ENCODE data around the gene TMPRSS2.

TMPRSS2 gene

DNA sequence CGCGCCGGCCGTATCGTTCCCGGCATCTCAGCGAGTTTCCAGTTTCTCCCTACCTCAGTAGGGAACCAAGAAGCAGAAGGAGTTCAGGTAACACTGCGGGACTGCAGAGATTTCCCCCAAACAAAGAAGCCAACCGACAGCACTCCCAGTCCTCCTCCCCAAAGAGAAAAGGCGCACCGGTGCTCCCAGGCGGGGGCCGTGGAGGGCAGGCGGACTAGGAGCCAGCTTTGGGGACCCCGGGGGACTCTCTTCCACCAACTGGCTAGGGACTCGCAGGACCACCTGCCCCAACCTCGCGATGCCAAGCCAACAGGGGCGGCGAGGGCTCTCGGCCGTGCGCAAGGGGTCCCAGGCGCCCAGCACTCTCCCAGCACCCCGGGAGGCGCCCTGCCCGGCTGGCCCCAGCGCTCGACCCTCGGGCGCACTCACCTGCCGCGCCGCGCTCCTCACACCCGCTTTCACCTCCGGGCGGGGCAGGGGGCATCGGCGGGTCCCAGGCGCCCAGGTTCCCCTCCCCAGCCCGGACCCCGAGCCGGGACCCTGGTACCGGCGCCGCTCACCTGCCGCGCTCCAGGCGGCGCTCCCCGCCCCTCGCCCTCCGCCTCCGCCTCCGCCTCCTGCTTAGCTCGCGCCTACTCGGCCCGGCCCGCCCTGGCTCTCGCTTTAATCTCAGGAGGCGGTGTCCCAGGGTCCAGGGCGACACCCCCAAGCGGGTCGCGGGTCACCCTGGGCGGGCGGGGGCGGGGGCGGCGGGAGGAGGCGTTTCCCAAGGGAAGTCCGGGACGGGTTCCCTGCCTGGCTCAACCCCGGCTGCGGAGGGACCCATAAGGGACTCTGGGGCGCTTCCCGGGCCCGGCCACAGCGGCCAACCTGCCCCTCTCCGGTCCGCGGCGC lies at the start of gene TMPRSS2:
TSS of gene TMPRSS2 (minus strand) at position 638 of the 894 bp plus-strand sequence. CDS start 10,025 bp downstream, outside the sequence.
- Mint-ChIP-seq H3K27me3 (peaks cover 79% of the 10 kb centered on the region), H3K4me3 (no peak within 1 kb of the TSS), H3K27ac (no peak within 1 kb of the TSS), H3K36me3 (no peaks in the 10 kb centered on the region), H3K4me1 (peaks cover 6% of the 10 kb centered on the region), H3K9me3 (no peaks in the 10 kb centered on the region)
- CTCF ChIA-PET, result no interaction called here
- no peak for DNase-seq

DNA sequence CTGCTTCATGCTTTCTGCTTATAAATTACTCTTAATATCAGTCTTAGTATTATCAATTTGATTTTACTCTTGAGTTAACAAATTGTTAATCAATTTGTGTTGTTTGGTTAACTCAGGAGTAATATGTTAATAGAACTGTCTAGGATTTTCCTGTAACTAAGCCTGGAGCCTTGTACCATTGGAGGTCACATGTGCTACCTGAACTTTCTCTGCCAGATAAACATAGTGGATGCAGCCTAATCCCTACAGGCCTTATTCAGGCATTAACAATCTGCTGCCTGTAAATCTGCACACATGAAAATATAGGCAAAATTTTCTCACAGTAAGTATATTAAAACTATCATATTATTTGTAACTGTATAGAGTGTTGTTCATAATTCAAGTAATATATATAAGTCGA lies 47.1 kb upstream of the TMPRSS2 start:
- no peak overlapping the region for H3K4me3 Mint-ChIP-seq
- H3K9me3 Mint-ChIP-seq, result no peaks in the 10 kb centered on the region
- H3K36me3 Mint-ChIP-seq, result no peaks in the 10 kb centered on the region
- no peak for DNase-seq
- H3K27me3 Mint-ChIP-seq, result peaks cover 17% of the 10 kb centered on the region
- H3K27ac Mint-ChIP-seq, result no peak overlapping the region
- no peaks in the 10 kb centered on the region for H3K4me1 Mint-ChIP-seq
- CTCF ChIA-PET, result no interaction called here

DNA sequence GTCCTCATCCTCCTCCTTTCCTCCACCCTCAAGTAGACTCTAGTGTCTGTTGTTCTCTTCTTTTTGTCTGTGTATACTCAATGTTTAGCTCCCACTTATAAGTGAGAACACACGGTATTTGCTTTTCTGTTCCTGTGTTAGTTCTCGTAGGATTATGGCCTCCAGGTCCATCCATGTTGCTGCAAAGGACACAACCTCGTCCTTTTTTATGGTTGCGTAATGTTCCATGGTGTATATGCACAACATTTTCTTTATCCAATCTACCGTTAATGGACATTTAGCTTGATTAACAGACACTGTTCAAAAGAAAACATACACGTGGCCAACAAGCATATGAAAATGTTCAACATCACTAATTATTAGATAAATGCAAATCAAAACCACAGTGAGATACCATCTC lies 44.3 kb upstream of the TMPRSS2 start:
- Mint-ChIP-seq H3K27me3 (peaks cover 18% of the 10 kb centered on the region), H3K9me3 (no peaks in the 10 kb centered on the region), H3K27ac (no peak overlapping the region), H3K36me3 (no peaks in the 10 kb centered on the region), H3K4me1 (no peaks in the 10 kb centered on the region), H3K4me3 (no peak overlapping the region)
- CTCF ChIA-PET, result no interaction called here
- no peak for DNase-seq

DNA sequence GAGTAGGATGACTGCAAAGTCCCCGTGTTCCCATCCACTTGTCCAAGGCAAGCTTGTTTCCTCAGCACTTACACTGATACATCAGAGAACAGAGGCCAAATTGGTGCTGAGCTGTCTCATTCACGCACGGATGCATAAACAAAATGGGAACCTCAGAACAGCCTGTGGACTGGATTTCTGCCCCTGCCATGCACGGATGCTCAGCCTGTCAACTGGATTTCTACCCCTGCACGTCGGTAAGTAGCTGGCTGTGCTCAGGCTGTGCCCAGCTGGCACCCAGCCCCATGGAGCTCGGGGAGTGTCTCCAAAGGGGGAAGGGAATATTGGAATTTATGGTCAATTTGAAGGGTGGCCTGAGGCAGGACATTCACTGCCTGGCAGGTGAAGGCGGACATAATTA lies 40.8 kb upstream of the TMPRSS2 start:
- Mint-ChIP-seq H3K4me3 (no peak overlapping the region), H3K4me1 (no peaks in the 10 kb centered on the region), H3K27ac (no peak overlapping the region), H3K36me3 (no peaks in the 10 kb centered on the region), H3K27me3 (peaks cover 25% of the 10 kb centered on the region), H3K9me3 (no peaks in the 10 kb centered on the region)
- no peak for DNase-seq
- CTCF ChIA-PET, result no interaction called here

DNA sequence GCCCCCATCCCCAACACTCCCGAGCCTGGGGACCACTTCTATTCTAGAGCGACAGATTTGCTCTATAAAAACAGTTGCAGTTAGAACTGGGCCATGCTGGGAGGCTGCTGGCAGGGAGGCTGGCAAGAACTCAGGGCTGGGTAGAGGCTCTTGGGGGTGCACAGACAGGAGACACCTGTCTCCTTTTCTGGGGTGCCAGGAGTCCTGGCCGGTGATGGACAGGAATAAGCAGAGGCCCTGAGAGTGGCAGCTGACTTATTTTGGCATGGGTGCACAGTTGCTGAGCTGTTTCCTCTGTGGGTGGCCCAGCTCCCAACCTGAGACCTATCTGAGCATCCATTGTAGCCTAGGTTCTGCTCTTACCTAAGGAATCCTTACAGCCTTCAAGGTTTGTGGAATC lies 39.2 kb upstream of the TMPRSS2 start:
- H3K36me3 Mint-ChIP-seq, result no peaks in the 10 kb centered on the region
- no peaks in the 10 kb centered on the region for H3K4me1 Mint-ChIP-seq
- H3K27me3 Mint-ChIP-seq, result peaks cover 33% of the 10 kb centered on the region
- no peaks in the 10 kb centered on the region for H3K9me3 Mint-ChIP-seq
- no peak overlapping the region for H3K27ac Mint-ChIP-seq
- DNase-seq, result no peak
- no peak overlapping the region for H3K4me3 Mint-ChIP-seq
- CTCF ChIA-PET, result no interaction called here

DNA sequence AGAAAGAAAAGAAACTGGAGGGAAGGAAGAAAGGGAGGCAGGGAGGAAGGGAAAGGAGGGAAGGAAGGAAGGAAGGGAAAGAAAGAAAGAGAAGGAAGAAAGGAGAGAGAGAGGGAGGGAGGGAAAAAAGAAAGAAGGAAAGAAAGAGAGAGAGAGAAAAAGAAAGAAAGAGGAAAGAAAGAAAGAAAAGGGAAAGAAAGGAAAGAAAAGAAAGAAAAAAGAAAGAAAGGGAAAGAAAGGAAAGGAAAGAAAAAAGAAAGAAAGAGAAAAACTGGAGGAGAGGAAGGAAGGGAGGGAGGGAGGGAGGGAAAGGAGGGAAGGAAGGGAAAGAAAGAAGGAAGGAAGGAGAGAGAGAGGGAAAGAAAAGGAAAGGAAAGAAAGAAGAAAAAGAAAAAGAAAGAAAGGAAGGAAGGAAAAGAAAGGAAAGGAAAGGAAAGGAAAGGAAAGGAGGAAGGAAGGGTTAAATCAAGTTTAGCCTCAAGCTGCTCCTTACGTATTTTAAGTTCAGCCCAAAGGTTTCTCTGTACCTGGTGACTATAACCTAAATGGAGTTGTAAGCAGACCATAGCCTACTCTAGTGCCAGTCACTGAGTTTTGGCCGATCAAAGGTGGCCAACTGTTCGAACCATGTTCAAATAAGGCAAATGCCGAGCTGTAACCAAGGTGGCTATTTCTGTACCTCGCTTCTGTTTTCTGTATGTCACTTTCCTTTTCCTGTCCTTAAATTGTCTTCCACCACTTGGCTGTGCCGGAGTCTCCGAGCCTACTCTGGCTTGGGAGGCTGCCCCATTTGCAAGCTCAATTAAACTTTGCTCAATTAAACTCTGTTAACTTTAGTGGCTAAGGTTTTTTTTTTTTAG lies 37.8 kb upstream of the TMPRSS2 start:
- no peak overlapping the region for H3K27ac Mint-ChIP-seq
- H3K36me3 Mint-ChIP-seq, result no peaks in the 10 kb centered on the region
- CTCF ChIA-PET, result no interaction called here
- H3K9me3 Mint-ChIP-seq, result no peaks in the 10 kb centered on the region
- no peak for DNase-seq
- H3K4me3 Mint-ChIP-seq, result no peak overlapping the region
- H3K27me3 Mint-ChIP-seq, result peaks cover 35% of the 10 kb centered on the region
- no peaks in the 10 kb centered on the region for H3K4me1 Mint-ChIP-seq

DNA sequence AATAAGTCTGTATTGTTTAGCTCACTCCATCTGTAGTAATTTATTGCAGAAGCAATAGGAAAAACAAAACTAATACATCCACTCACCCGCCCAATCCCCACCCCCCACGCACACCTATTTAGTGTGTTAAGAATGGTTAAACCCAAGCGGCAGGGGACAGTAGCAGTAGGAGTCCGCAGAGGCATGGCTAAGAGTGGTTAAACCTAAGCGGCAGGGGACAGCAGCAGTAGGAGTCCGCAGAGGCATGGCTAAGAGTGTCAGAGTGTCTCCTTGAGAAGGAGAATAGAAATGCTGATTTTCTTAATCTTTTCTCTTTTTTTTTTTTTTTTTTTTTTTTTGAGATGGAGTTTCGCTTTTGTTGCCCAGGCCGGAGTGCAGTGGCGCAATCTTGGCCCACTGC lies 34.8 kb upstream of the TMPRSS2 start:
- H3K9me3 Mint-ChIP-seq, result no peaks in the 10 kb centered on the region
- CTCF ChIA-PET, result no interaction called here
- no peaks in the 10 kb centered on the region for H3K36me3 Mint-ChIP-seq
- H3K4me3 Mint-ChIP-seq, result no peak overlapping the region
- no peak overlapping the region for H3K27ac Mint-ChIP-seq
- no peak for DNase-seq
- no peaks in the 10 kb centered on the region for H3K4me1 Mint-ChIP-seq
- peaks cover 47% of the 10 kb centered on the region for H3K27me3 Mint-ChIP-seq

DNA sequence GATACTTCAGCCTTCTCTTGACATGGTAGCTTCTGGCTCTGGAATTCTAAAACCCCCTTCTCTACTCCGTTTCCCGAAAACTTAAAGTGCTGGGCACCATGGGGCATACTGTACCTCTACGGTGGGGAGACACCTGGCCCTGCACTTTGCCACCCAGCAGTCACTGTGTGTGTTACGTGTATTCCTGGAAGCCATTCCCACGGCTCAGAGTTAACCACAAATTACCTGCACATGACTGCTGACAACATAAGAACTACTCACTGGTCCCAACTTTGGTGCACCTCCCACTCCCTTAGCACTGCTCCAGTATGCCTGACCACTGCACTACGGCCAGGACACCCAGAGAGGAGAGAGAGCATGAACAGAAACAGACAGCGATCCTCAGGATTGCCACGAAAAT lies 29.4 kb upstream of the TMPRSS2 start:
- Mint-ChIP-seq H3K4me3 (no peak overlapping the region), H3K4me1 (no peaks in the 10 kb centered on the region), H3K27ac (no peak overlapping the region), H3K36me3 (no peaks in the 10 kb centered on the region), H3K9me3 (no peaks in the 10 kb centered on the region), H3K27me3 (peaks cover 46% of the 10 kb centered on the region)
- no peak for DNase-seq
- CTCF ChIA-PET, result interaction anchor here (0.8 kb wide), 1 partner anchor 254 kb away, joined by 3 read pairs; no protein-coding TSS in a partner anchor

DNA sequence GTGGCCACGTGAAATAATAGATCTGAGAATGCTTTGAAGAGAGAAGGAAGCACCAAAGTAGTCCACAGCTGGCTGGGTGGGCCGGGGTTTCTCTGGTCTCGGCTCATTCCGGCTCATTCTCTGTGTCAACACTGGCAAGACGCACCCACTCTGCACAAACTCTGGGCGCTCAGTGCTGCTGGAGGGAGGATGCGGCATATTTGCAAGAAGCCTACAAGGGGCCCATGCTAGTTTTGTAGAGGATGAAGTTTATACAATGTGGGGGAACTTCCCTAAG lies 28.8 kb upstream of the TMPRSS2 start:
- no peaks in the 10 kb centered on the region for H3K9me3 Mint-ChIP-seq
- DNase-seq, result no peak
- no peaks in the 10 kb centered on the region for H3K36me3 Mint-ChIP-seq
- no peaks in the 10 kb centered on the region for H3K4me1 Mint-ChIP-seq
- CTCF ChIA-PET, result interaction anchor here (0.8 to 1.1 kb wide), 2 partner anchors 253 to 254 kb away, joined by 3 read pairs; no protein-coding TSS in a partner anchor
- no peak overlapping the region for H3K4me3 Mint-ChIP-seq
- H3K27me3 Mint-ChIP-seq, result peaks cover 42% of the 10 kb centered on the region
- no peak overlapping the region for H3K27ac Mint-ChIP-seq

DNA sequence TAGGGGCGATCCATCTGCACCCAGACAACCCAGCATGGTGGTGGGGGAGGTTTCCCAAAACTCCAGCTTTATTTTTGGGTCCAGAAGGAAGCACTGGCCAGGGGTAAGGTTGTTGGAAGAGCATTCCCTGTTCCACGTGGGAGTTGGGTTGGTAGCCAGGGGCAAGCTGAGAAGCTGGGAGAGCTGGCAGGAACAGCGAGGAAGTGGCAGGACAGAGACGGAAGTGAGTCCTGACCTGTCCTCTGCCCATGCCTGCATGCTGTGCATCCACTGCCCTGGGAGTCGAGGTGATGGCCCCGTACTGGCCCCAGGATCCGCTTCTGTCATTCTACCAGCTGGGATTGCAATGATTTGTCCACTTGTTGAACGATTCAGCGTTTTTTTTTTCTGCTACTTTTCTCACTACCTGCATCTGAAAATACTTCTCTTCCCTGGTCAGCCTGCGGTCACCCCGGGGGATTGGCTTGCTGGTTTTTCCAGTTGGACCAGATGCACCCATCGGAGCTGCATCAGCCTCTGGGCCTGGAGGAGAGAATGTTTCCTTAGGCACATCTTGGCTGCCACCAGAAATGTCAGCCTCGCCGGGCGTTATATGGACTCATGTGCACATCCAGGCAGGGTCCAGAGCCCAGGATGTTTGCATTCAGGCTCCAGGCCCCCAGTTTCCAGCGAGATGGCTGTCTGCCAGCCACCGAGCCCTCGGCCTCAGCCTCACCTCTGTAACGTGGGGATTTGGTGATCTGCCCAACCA lies 28.3 kb upstream of the TMPRSS2 start:
- DNase-seq, result no peak
- Mint-ChIP-seq H3K27ac (no peak overlapping the region), H3K9me3 (no peaks in the 10 kb centered on the region), H3K27me3 (peaks cover 42% of the 10 kb centered on the region), H3K4me1 (no peaks in the 10 kb centered on the region), H3K36me3 (no peaks in the 10 kb centered on the region), H3K4me3 (no peak overlapping the region)
- CTCF ChIA-PET, result interaction anchor here (1.1 kb wide), 1 partner anchor 253 kb away, joined by 3 read pairs; no protein-coding TSS in a partner anchor

DNA sequence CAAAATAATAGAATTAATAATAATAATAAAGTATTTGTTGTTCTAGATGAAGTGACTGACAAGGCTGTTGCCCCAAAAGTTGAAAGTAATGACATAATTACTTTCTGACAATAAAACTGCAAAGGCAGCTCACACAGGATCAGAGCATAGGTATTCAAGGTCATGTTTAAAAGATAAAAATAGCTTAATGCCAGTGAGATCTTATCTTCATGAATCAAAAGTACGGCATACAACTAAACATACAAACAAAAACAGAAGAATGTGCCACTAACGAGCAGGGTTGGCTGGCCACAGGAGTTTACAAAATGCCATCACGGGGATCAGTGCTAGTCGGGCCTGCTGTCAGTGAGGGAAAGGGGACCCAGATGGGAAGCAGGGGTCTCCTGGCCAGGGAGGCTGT lies 22.4 kb upstream of the TMPRSS2 start:
- Mint-ChIP-seq H3K4me3 (no peak overlapping the region), H3K9me3 (no peaks in the 10 kb centered on the region), H3K27ac (no peak overlapping the region), H3K27me3 (peaks cover 28% of the 10 kb centered on the region), H3K36me3 (no peaks in the 10 kb centered on the region), H3K4me1 (no peaks in the 10 kb centered on the region)
- CTCF ChIA-PET, result no interaction called here
- DNase-seq, result no peak

DNA sequence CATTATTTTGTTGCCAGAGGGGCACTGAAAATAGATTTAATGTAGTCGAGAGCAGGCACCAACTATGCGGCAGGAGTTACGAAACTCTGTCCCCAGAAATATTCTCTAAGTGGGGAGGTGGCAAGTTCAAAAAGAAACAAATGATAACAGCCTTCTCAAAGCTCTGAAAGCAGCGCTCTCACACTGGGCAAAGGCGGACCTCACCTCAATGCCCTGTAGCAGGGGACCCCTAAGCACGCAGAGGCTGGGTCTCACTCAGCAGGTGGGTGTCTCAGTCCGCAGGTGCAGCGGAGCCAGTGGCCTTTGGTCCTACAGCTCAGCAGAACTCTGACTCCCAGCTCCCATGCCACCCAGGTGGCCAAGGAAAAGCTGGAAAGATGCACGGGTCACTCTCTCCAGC lies 21.8 kb upstream of the TMPRSS2 start:
- no peaks in the 10 kb centered on the region for H3K36me3 Mint-ChIP-seq
- H3K4me3 Mint-ChIP-seq, result no peak overlapping the region
- peaks cover 28% of the 10 kb centered on the region for H3K27me3 Mint-ChIP-seq
- no peak for DNase-seq
- no peak overlapping the region for H3K27ac Mint-ChIP-seq
- no peaks in the 10 kb centered on the region for H3K9me3 Mint-ChIP-seq
- no peaks in the 10 kb centered on the region for H3K4me1 Mint-ChIP-seq
- CTCF ChIA-PET, result no interaction called here

DNA sequence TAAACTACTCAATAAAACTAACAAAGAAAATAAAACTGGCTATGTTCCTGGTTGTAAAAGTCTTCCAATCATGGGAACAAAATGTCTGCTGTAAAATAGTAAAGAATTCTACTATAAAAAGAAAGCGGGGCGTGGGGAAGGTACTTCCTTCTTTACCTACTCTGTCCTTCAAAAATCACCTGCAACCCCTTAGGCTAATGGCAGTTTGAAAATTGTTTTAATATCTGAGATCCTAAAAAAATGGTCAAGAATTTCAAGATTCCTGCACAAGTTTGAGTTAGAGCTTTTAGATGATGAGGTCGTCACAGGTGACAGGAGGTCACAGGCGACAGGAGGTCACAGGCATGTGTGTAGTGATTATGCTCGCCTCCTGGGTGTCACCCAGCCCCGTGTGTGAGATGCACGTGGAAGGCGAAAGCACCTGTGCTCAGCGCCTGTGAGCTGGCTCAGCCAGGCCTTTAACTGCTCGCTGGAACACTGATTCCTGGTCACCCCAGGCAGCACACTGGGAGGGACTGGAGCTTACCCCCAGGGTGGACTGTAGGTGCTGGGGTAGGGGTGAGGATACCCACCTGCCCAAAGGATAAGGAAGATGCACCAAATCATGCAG lies 18.6 kb upstream of the TMPRSS2 start:
- Mint-ChIP-seq H3K4me3 (no peak overlapping the region), H3K27ac (no peak overlapping the region), H3K36me3 (no peaks in the 10 kb centered on the region), H3K9me3 (no peaks in the 10 kb centered on the region), H3K27me3 (peaks cover 23% of the 10 kb centered on the region), H3K4me1 (peaks cover 4% of the 10 kb centered on the region)
- DNase-seq, result no peak
- CTCF ChIA-PET, result no interaction called here

DNA sequence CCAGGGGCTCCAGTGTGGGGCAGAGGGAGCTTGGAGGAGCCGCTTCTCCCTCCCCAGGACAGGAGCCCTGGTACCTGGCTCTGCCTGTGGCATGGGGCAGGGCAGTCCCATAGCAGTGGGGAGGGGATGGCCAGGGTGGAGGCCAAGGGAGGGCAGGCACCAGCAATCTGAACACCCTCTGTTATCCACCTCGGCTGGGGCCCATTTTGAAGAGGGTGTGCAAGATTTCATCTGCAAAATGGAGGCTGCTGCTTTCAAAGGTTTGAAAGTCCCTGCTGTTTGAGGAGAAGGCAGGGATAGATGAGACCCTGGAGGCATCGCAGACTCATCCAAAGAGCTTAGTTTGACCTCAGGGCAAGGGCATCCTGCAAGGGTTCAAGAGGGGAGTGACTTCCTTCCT lies 15.2 kb upstream of the TMPRSS2 start:
- Mint-ChIP-seq H3K27ac (no peak overlapping the region), H3K9me3 (no peaks in the 10 kb centered on the region)
- CTCF ChIA-PET, result no interaction called here

More for the DNA sequence above, 15.2 kb upstream of the TMPRSS2 start:
- DNase-seq, result no peak
- Mint-ChIP-seq H3K4me1 (peaks cover 9% of the 10 kb centered on the region), H3K36me3 (no peaks in the 10 kb centered on the region), H3K4me3 (no peak overlapping the region), H3K27me3 (peaks cover 16% of the 10 kb centered on the region)

Data from activated naive CD4-positive, alpha-beta T cell treated with anti-CD3 and anti-CD28 coated beads, Interleukin-2, amount 10 ng/mL, durations not matched to agents 7 days and 5 days (primary cell).